Fibroblast of lung (primary cell): ENCODE data around the gene TARS1. TPM values are rescaled to one million over a fixed set of nuclear protein-coding genes. Genes with fewer than 3 reads are reported as not detected.

Source experiments
- DNase-seq, 2 donors: peaks; one replicate each; pipeline versions ENCODE4 v3.0.0 to v3.0.0-alpha.2; 2010; ENCODE audit warnings: low read depth in 2 of 2
- H2AFZ ChIP-seq: 2 replicates; pipeline ENCODE4 v1.5.1; 2012; ENCODE audit warnings: low read length, control low read depth, inconsistent platforms
- H3K27ac ChIP-seq: 2 replicates; pipeline ENCODE4 v1.5.1; 2011; ENCODE audit warnings: low read length, control low read depth; ENCODE audit not compliant: insufficient read depth
- H3K27me3 ChIP-seq: 2 replicates; pipeline ENCODE4 v1.5.1; 2011; ENCODE audit warnings: mild to moderate bottlenecking, low read length; ENCODE audit not compliant: control insufficient read depth, insufficient read depth
- H3K36me3 ChIP-seq: 2 replicates; pipeline ENCODE4 v1.5.1; 2011; ENCODE audit warnings: low read length; ENCODE audit not compliant: control insufficient read depth, insufficient read depth
- H3K4me1 ChIP-seq: 2 replicates; pipeline ENCODE4 v1.5.1; 2011; ENCODE audit warnings: low read length; ENCODE audit not compliant: control insufficient read depth, insufficient read depth; ENCODE audit errors: extremely low read depth
- H3K4me2 ChIP-seq: 2 replicates; pipeline ENCODE4 v1.5.1; 2011; ENCODE audit warnings: low read length, control low read depth; ENCODE audit not compliant: insufficient read depth; ENCODE audit errors: extremely low read depth
- H3K4me3 ChIP-seq, 4 experiments: fragments of 200-600 bp in 1 of 4; sonication (generic) in 1 of 4; replicated peaks in 1 of 4; 2 replicates each; pipeline ENCODE4 v1.5.1; 2011 to 2016; ENCODE audit warnings: low read length in 4 of 4, low read depth in 3 of 4, mild to moderate bottlenecking in 3 of 4, control low read depth in 2 of 4, inconsistent platforms in 1 of 4, mixed read lengths in 1 of 4; ENCODE audit not compliant: insufficient read depth in 1 of 4; ENCODE audit errors: control extremely low read depth in 1 of 4
- H3K79me2 ChIP-seq: 2 replicates; pipeline ENCODE4 v1.5.1; 2012; ENCODE audit warnings: mild to moderate bottlenecking, low read length, inconsistent platforms; ENCODE audit not compliant: control insufficient read depth, insufficient read depth
- H3K9ac ChIP-seq: 2 replicates; pipeline ENCODE4 v1.5.1; 2011; ENCODE audit warnings: mild to moderate bottlenecking, low read length, control low read depth; ENCODE audit not compliant: insufficient read depth
- H3K9me3 ChIP-seq: 2 replicates; pipeline ENCODE4 v1.5.1; 2012; ENCODE audit warnings: low read depth, low read length; ENCODE audit not compliant: control insufficient read depth, insufficient read depth
- H4K20me1 ChIP-seq: 2 replicates; pipeline ENCODE4 v1.5.1; 2011; ENCODE audit warnings: low read length; ENCODE audit not compliant: control insufficient read depth, insufficient read depth; ENCODE audit errors: extremely low read depth
- CTCF ChIP-seq, 2 donors: IDR thresholded peaks in 1 of 2; conservative IDR thresholded peaks in 1 of 2; 1 replicate in 1 of 2; 2 replicates in 1 of 2; pipeline ENCODE4 v1.5.1; 2011 to 2012; ENCODE audit warnings: low read length in 2 of 2, control low read depth in 1 of 2, inconsistent platforms in 1 of 2, low read depth in 1 of 2, mild to moderate bottlenecking in 1 of 2
- EZH2 ChIP-seq: IDR thresholded peaks from 2 replicates; pipeline ENCODE4 v1.5.1; 2012; ENCODE audit warnings: low read length, control low read depth, mild to moderate bottlenecking; ENCODE audit errors: missing control alignments
- polyA plus RNA-seq, 2 donors: library from polyadenylated mRNA; depleted of rRNA in 1 of 2; stranded (reverse) in 1 of 2; unstranded in 1 of 2; fragments of >200 nt; gene quantifications; 2 replicates each; pipeline ENCODE4 v1.2.1, GENCODE V29; 2011 to 2012; ENCODE audit warnings: missing spikeins in 1 of 2
- total RNA-seq: library from RNA; depleted of rRNA; stranded (reverse); fragments of >200 nt; gene quantifications from 2 replicates; pipeline ENCODE4 v1.2.1, GENCODE V29; 2014

Gene TARS1
- total and polyA plus RNA-seq, 2 donors (not counting 1 experiment from before 2014, with no cell fraction given) = 130 to 368 TPM

- H3K4me3 ChIP-seq = no peak overlapping the region
- no peak overlapping the region for H3K9ac ChIP-seq
- H3K4me2 ChIP-seq = no peak overlapping the region
- TF ChIP-seq CTCF (conservative IDR thresholded peaks at IDR 0.05 in 1 of 2, IDR thresholded peaks at IDR 0.05 in 1 of 2; ENCODE audit: low read depth in 1 of 2, low read length in 2 of 2) (no peak), EZH2 (no peak)
- H2AFZ ChIP-seq = no peak overlapping the region
- DNase-seq = no peak
- no peak overlapping the region for H3K27ac ChIP-seq
- no peaks in the 10 kb centered on the region for H3K9me3 ChIP-seq
- H4K20me1 ChIP-seq = no peaks in the 10 kb centered on the region
- no peaks in the 10 kb centered on the region for H3K4me1 ChIP-seq
- no peaks in the 10 kb centered on the region for H3K27me3 ChIP-seq
- H3K79me2 ChIP-seq = no peaks in the 10 kb centered on the region
- H3K36me3 ChIP-seq = no peaks in the 10 kb centered on the region
Measured at GRCh38 chr5:33430983-33431382, 9.8 kb upstream of the TARS1 start.

GRCh38 chr5:33432656-33433055, 8.1 kb upstream of the TARS1 start:
- Histone ChIP-seq H2AFZ (no peak overlapping the region), H3K79me2 (no peaks in the 10 kb centered on the region), H3K9me3 (no peaks in the 10 kb centered on the region), H3K4me3 (no peak overlapping the region), H3K9ac (no peak overlapping the region), H3K36me3 (no peaks in the 10 kb centered on the region), H3K27ac (no peak overlapping the region), H4K20me1 (no peaks in the 10 kb centered on the region), H3K27me3 (no peaks in the 10 kb centered on the region), H3K4me2 (no peak overlapping the region), H3K4me1 (no peaks in the 10 kb centered on the region)
- DNase-seq = no peak
- TF ChIP-seq CTCF (conservative IDR thresholded peaks at IDR 0.05 in 1 of 2, IDR thresholded peaks at IDR 0.05 in 1 of 2; ENCODE audit: low read depth in 1 of 2, low read length in 2 of 2) (no peak), EZH2 (no peak)

GRCh38 chr5:33433303-33434240, 7.2 kb upstream of the TARS1 start:
- H3K4me2 ChIP-seq = no peak overlapping the region
- TF ChIP-seq EZH2 (no peak), CTCF (conservative IDR thresholded peaks at IDR 0.05 in 1 of 2, IDR thresholded peaks at IDR 0.05 in 1 of 2; ENCODE audit: low read depth in 1 of 2, low read length in 2 of 2) (no peak)

More at GRCh38 chr5:33433303-33434240, 7.2 kb upstream of the TARS1 start:
- H3K4me1 ChIP-seq = no peaks in the 10 kb centered on the region
- no peaks in the 10 kb centered on the region for H3K27me3 ChIP-seq
- no peaks in the 10 kb centered on the region for H3K9me3 ChIP-seq
- H3K4me3 ChIP-seq = no peak overlapping the region
- no peak overlapping the region for H3K9ac ChIP-seq
- H4K20me1 ChIP-seq = no peaks in the 10 kb centered on the region
- no peak overlapping the region for H2AFZ ChIP-seq
- DNase-seq = peak in 1 of 2 donors; percentile 68
- H3K27ac ChIP-seq = no peak overlapping the region
- H3K36me3 ChIP-seq = no peaks in the 10 kb centered on the region
- H3K79me2 ChIP-seq = no peaks in the 10 kb centered on the region
